ENCODE results near the gene MSI1. TPM values are rescaled to one million over a fixed set of nuclear protein-coding genes. Genes with fewer than 3 reads are reported as not detected.
A peak's percentile ranks its signal among the peaks of the same experiment; 100 is the strongest.

MSI1 gene
- total RNA-seq (2014; rRNA removed; shearing (Covaris generic)) (8.1 and 12.8 TPM in 2 replicates), polyA plus RNA-seq (2016; fragmentation: Nextera tagmentation; extraction: Ambion mirVana) (16.9 and 19.2 TPM in 2 replicates)
- long read RNA-seq, partial matches to known transcripts: 11 of 12 reads
- long read RNA-seq, other reads (novel, unspliced or antisense): 1 of 12 reads

- H3K27me3 ChIP-seq (ENCODE audit: insufficient read depth): peaks cover 54% of the 10 kb centered on the region
- DNase-seq (ENCODE audit: low spot score) (peak; percentile 43), ATAC-seq (peak; percentile 5; the same call in 2 of the 3 replicates)
- peaks cover 40% of the 10 kb centered on the region for H3K4me1 ChIP-seq (ENCODE audit: insufficient read depth)
- peak within 1 kb of the TSS; percentile 79 for H3K4me3 ChIP-seq
- no peaks in the 10 kb centered on the region for H3K9me2 ChIP-seq (ENCODE audit: insufficient read depth)
- H3K4me1 Mint-ChIP-seq: peaks cover 59% of the 10 kb centered on the region
- H3F3A ChIP-seq (replicated peaks; ENCODE audit: low read depth): peaks cover 26% of the 10 kb centered on the region
- H2AFZ ChIP-seq: peak within 1 kb of the TSS; percentile 38; the same call in 1 of the 2 replicates
- TF ChIP-seq CREB1 (CRISPR knock-in tag; IDR thresholded peaks at IDR 0.05; ENCODE audit: low read depth) (no peak), ZNF462 (CRISPR knock-in tag; IDR thresholded peaks at IDR 0.05) (no peak), POLR2AphosphoS5 (IDR thresholded peaks at IDR 0.05; ENCODE audit: low read depth) (0 out of 2 replicates have a peak, but pooled peaks have one; percentile 16)
- H3K4me3 Mint-ChIP-seq: peak within 1 kb of the TSS; percentile 88
- H4K20me1 ChIP-seq (replicated peaks; ENCODE audit: insufficient read depth): peaks cover 6% of the 10 kb centered on the region; the same call in 1 of the 2 replicates
- H3K27me3 Mint-ChIP-seq (ENCODE audit: insufficient read depth, low read depth, poor library complexity): peaks cover 27% of the 10 kb centered on the region
- H3K27ac ChIP-seq (ENCODE audit: low read depth): no peak within 1 kb of the TSS
- H3K4me2 ChIP-seq: peak within 1 kb of the TSS; percentile 99
- 0 out of 2 replicates have a peak, but pooled peaks cover 7% of the 10 kb centered on the region for H3K79me2 ChIP-seq (replicated peaks; ENCODE audit: insufficient read depth)
- H3K9me3 Mint-ChIP-seq: no peaks in the 10 kb centered on the region; the same call in 2 of the 3 replicates
- no peaks in the 10 kb centered on the region for H3K36me3 ChIP-seq (ENCODE audit: insufficient read depth)
- peaks cover 32% of the 10 kb centered on the region for H3K36me3 Mint-ChIP-seq (ENCODE audit: low read depth)
- H3K27ac Mint-ChIP-seq: peak within 1 kb of the TSS; percentile 3; the same call in 1 of the 2 replicates
Measured at GRCh38 chr12:120368789-120369602, at the start of gene MSI1. TSS of gene MSI1 (minus strand) at chr12:120369164. CDS start at chr12:120369091, 73 bp downstream.
